Fibroblast of lung (primary cell): ENCODE results near the gene TMEM126B. TPM values are rescaled to one million over a fixed set of nuclear protein-coding genes. Genes with fewer than 3 reads are reported as not detected.
"Not testable (repeated sequence)": the region's sequence is repeated elsewhere in the genome, so short reads cannot be mapped to it uniquely, and the experiment has no call there.

ENCODE experiments used
- DNase-seq, 2 donors: peaks; one replicate each; pipeline versions ENCODE4 v3.0.0 to v3.0.0-alpha.2; 2010; ENCODE audit warnings: low read depth in 2 of 2
- H2AFZ ChIP-seq: 2 replicates; pipeline ENCODE4 v1.5.1; 2012; ENCODE audit warnings: low read length, control low read depth, inconsistent platforms
- H3K27ac ChIP-seq: 2 replicates; pipeline ENCODE4 v1.5.1; 2011; ENCODE audit warnings: low read length, control low read depth; ENCODE audit not compliant: insufficient read depth
- H3K27me3 ChIP-seq: 2 replicates; pipeline ENCODE4 v1.5.1; 2011; ENCODE audit warnings: mild to moderate bottlenecking, low read length; ENCODE audit not compliant: control insufficient read depth, insufficient read depth
- H3K36me3 ChIP-seq: 2 replicates; pipeline ENCODE4 v1.5.1; 2011; ENCODE audit warnings: low read length; ENCODE audit not compliant: control insufficient read depth, insufficient read depth
- H3K4me1 ChIP-seq: 2 replicates; pipeline ENCODE4 v1.5.1; 2011; ENCODE audit warnings: low read length; ENCODE audit not compliant: control insufficient read depth, insufficient read depth; ENCODE audit errors: extremely low read depth
- H3K4me2 ChIP-seq: 2 replicates; pipeline ENCODE4 v1.5.1; 2011; ENCODE audit warnings: low read length, control low read depth; ENCODE audit not compliant: insufficient read depth; ENCODE audit errors: extremely low read depth
- H3K4me3 ChIP-seq, 4 experiments: fragments of 200-600 bp in 1 of 4; sonication (generic) in 1 of 4; replicated peaks in 1 of 4; 2 replicates each; pipeline ENCODE4 v1.5.1; 2011 to 2016; ENCODE audit warnings: low read length in 4 of 4, low read depth in 3 of 4, mild to moderate bottlenecking in 3 of 4, control low read depth in 2 of 4, inconsistent platforms in 1 of 4, mixed read lengths in 1 of 4; ENCODE audit not compliant: insufficient read depth in 1 of 4; ENCODE audit errors: control extremely low read depth in 1 of 4
- H3K79me2 ChIP-seq: 2 replicates; pipeline ENCODE4 v1.5.1; 2012; ENCODE audit warnings: mild to moderate bottlenecking, low read length, inconsistent platforms; ENCODE audit not compliant: control insufficient read depth, insufficient read depth
- H3K9ac ChIP-seq: 2 replicates; pipeline ENCODE4 v1.5.1; 2011; ENCODE audit warnings: mild to moderate bottlenecking, low read length, control low read depth; ENCODE audit not compliant: insufficient read depth
- H3K9me3 ChIP-seq: 2 replicates; pipeline ENCODE4 v1.5.1; 2012; ENCODE audit warnings: low read depth, low read length; ENCODE audit not compliant: control insufficient read depth, insufficient read depth
- H4K20me1 ChIP-seq: 2 replicates; pipeline ENCODE4 v1.5.1; 2011; ENCODE audit warnings: low read length; ENCODE audit not compliant: control insufficient read depth, insufficient read depth; ENCODE audit errors: extremely low read depth
- EZH2 ChIP-seq: IDR thresholded peaks from 2 replicates; pipeline ENCODE4 v1.5.1; 2012; ENCODE audit warnings: low read length, control low read depth, mild to moderate bottlenecking; ENCODE audit errors: missing control alignments
- polyA plus RNA-seq, 2 donors: library from polyadenylated mRNA; depleted of rRNA in 1 of 2; stranded (reverse) in 1 of 2; unstranded in 1 of 2; fragments of >200 nt; gene quantifications; 2 replicates each; pipeline ENCODE4 v1.2.1, GENCODE V29; 2011 to 2012; ENCODE audit warnings: missing spikeins in 1 of 2
- total RNA-seq: library from RNA; depleted of rRNA; stranded (reverse); fragments of >200 nt; gene quantifications from 2 replicates; pipeline ENCODE4 v1.2.1, GENCODE V29; 2014
- TF ChIP-seq, protein P1 (sequence below), 2 donors: IDR thresholded peaks in 1 of 2; conservative IDR thresholded peaks in 1 of 2; 1 replicate in 1 of 2; 2 replicates in 1 of 2; pipeline ENCODE4 v1.5.1; 2011 to 2012; ENCODE audit warnings: low read length in 2 of 2, control low read depth in 1 of 2, inconsistent platforms in 1 of 2, low read depth in 1 of 2, mild to moderate bottlenecking in 1 of 2

The TMEM126B gene
- total and polyA plus RNA-seq, 2 donors (not counting 1 experiment from before 2014, with no cell fraction given) = 70.5 to 84.5 TPM

DNA sequence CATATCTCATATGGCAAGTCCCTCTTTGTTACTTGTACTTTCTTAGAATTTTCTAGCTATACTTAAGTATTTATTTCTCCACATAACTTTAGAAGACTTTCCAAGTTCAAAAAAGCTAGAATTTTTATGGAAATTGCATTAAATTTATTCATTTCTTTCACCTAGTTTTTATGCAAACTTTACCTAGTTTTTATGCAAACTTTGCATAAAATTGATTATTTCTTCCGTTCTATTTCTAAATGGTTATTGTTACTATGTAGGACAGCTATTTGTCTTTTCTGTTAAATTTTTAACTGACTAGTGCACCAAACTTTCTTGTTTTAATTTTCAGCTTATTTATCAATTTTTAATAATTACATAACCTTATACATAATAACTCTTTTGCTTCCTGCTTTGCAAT lies 39.8 kb downstream of the TMEM126B start:
- Histone ChIP-seq H4K20me1 (peaks cover 4% of the 10 kb centered on the region), H3K27ac (no peak overlapping the region), H3K9ac (no peak overlapping the region), H3K36me3 (no peaks in the 10 kb centered on the region), H3K27me3 (no peaks in the 10 kb centered on the region), H3K4me1 (no peaks in the 10 kb centered on the region), H2AFZ (no peak overlapping the region), H3K4me2 (no peak overlapping the region), H3K4me3 (no peak overlapping the region), H3K79me2 (peaks cover 13% of the 10 kb centered on the region), H3K9me3 (no peaks in the 10 kb centered on the region)
- no peak for DNase-seq
- TF ChIP-seq, protein P1, sequence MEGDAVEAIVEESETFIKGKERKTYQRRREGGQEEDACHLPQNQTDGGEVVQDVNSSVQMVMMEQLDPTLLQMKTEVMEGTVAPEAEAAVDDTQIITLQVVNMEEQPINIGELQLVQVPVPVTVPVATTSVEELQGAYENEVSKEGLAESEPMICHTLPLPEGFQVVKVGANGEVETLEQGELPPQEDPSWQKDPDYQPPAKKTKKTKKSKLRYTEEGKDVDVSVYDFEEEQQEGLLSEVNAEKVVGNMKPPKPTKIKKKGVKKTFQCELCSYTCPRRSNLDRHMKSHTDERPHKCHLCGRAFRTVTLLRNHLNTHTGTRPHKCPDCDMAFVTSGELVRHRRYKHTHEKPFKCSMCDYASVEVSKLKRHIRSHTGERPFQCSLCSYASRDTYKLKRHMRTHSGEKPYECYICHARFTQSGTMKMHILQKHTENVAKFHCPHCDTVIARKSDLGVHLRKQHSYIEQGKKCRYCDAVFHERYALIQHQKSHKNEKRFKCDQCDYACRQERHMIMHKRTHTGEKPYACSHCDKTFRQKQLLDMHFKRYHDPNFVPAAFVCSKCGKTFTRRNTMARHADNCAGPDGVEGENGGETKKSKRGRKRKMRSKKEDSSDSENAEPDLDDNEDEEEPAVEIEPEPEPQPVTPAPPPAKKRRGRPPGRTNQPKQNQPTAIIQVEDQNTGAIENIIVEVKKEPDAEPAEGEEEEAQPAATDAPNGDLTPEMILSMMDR (conservative IDR thresholded peaks at IDR 0.05 in 1 of 2, IDR thresholded peaks at IDR 0.05 in 1 of 2; ENCODE audit: low read depth in 1 of 2, low read length in 2 of 2) = no peak
- TF ChIP-seq EZH2 = no peak

DNA sequence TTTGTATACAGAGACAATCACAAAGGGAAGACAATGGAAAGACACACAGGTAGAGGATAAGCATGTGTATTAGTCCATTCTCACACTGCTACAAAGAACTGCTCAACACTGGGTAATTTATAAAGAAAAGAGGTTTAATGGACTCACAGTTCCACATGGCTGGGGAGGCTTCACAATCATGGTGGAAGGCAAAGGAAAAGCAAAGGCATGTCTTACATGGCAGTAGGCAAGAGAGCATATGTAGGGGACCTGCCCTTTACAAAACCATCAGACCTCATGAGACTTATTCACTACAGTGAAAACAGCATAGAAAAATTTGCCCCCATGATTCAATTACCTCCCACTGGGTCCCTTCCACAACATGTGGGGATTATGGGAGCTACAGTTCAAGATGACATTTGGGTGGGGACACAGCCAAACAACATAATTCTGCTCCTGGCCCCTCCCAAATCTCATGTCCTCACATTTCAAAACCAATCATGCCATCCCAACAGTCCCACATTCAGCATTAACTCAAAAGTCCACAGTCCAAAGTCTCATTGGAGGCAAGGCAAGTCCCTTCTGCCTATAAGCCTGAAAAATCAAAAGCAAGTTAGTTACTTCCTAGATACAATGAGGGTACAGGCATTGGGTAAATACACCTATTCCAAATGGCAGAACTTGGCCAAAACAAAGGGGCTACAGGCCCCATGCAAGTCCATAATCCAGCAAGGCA lies 42.7 kb downstream of the TMEM126B start:
- not testable (repeated sequence) for H2AFZ ChIP-seq, H3K27ac ChIP-seq, H3K4me2 ChIP-seq, H3K4me3 ChIP-seq, DNase-seq, H3K9ac ChIP-seq, H3K9me3 ChIP-seq, H3K4me1 ChIP-seq, H4K20me1 ChIP-seq, H3K27me3 ChIP-seq, H3K36me3 ChIP-seq, H3K79me2 ChIP-seq

DNA sequence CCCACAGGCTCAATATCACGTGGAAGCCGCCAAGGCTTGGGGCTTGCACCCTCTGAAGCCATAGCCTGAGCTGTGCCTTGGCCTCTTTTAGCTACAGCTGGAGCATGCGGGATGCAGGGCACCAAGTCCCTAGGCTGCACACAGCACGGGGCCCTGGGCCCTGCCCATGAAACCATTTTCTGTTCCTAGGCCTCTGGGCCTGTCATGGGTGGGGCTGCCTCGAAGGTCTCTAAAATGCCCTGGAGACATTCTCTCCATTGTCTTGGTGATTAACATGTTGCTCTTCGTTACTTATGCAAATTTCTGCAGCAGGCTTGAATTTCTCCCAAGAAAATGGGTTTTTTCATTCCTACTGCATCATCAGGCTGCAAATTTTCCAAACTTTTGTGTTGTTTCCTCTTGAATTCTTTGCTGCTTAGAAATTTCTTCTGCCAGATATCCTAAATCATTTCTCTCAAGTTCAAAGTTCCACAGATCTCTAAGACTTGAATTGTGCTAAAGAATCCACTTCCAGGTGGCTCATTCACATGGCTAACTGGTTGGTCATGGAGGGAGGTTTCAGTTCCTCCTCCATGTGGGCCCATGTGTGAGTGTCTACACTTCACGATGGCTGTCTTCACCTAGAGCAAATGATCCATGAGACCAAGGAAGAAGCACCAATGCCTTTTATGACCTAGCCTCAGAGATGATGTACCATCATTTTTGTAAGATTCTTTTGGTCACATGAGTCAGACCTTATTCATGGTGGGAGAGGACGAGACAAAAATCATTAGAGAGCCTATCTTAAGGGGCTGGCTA lies 43.9 kb downstream of the TMEM126B start:
- no peaks in the 10 kb centered on the region for H3K27me3 ChIP-seq
- H3K4me2 ChIP-seq = no peak overlapping the region
- H3K4me3 ChIP-seq = no peak overlapping the region
- H4K20me1 ChIP-seq = no peaks in the 10 kb centered on the region
- TF ChIP-seq, protein P1 (conservative IDR thresholded peaks at IDR 0.05 in 1 of 2, IDR thresholded peaks at IDR 0.05 in 1 of 2; ENCODE audit: low read depth in 1 of 2, low read length in 2 of 2) = no peak
- no peak for TF ChIP-seq EZH2
- no peak overlapping the region for H2AFZ ChIP-seq
- H3K9me3 ChIP-seq = no peaks in the 10 kb centered on the region
- H3K79me2 ChIP-seq = no peaks in the 10 kb centered on the region
- H3K4me1 ChIP-seq = no peaks in the 10 kb centered on the region
- no peak overlapping the region for H3K9ac ChIP-seq
- H3K36me3 ChIP-seq = no peaks in the 10 kb centered on the region
- H3K27ac ChIP-seq = no peak overlapping the region
- DNase-seq = no peak
